Endothelial cell of hepatic sinusoid (primary cell): ENCODE data around the gene PDXP.

Experiments
- in situ Hi-C: cut with HindIII; loops from 2 replicates; pipeline ENCODE4 v1.10.0; 2017; ENCODE audit warnings: low sequenced_read_pairs

PDXP gene

DNA sequence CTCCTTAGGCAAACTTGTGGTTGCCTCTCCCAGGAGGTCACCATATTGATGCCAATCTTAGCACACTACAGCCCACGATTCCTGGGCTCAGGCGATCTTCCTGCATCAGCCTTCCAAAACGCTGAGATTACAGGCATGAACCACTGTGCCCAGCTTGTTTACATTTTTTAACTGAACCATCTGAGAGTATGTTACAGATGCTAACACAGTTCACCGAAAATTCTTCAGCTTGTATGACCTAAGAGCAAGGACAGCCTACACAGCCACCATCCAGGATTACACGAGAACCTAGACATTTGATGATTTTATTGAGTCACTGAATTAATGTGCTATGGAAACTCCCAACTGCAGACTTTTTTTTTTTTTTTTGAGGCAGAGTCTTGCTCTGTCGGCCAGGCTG is 11.1 kb downstream of the PDXP start:
- in situ Hi-C loops: no loop called here

DNA sequence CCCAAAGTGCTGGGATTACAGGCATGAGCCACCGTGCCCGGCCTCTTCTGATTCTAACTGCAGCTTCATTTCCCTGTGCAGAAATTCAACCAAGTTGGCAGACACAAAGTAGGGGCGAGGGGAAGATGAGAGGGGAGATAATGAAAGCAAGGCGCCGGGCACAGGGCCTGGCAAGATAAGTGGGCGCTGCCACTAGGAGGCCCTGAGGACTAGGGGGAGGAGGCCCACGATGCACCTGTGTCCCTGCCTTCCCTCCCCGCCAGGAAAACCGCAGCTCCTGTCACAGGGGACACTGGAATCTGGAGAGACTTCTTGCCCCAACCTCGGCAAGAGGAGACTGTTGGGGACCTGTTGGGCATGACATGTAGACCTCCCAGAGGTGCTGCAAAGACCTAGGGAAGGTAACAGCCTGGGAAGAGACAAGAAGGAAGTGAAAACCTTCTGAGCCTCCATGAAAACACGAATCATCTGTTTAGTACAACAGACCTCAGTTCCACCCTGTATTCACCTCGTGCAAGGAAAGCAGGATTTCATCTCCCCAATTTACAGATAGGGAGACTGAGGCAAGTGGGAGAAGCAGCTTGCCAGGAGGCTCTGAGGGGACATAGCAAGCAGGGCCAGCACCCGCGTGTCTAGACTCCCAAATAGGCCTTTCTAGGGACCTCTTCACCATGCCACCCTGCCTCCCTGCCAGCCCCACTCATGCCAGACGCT is 13.8 kb downstream of the PDXP start:
- in situ Hi-C loops: no loop called here

DNA sequence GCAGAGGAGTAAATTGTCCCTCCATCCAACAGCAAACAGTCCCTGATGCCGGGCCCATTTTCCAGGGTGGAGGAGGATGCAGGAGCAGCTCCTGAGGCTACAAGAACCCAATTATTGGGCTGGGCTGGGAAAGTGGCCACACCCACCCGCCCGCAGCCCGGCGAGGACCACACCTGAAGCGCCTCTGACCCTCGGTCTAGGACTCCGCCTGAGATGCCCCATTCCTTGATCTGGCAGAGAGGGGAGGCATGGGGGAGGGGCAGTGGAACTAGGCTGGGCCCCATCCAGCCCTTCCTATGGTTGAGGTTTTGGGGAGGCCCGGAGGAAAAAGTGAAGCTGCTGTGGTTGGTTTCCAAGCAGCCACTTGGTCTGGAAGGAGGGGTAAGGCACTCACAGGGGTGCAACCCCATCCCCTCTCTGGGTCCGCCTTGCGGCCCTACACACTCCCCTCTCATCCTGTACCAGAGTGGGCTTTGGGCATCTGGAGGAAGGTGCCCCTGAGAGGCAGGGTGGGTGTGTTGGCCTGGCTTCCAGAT is 14.5 kb downstream of the PDXP start:
- in situ Hi-C loops: no loop called here

DNA sequence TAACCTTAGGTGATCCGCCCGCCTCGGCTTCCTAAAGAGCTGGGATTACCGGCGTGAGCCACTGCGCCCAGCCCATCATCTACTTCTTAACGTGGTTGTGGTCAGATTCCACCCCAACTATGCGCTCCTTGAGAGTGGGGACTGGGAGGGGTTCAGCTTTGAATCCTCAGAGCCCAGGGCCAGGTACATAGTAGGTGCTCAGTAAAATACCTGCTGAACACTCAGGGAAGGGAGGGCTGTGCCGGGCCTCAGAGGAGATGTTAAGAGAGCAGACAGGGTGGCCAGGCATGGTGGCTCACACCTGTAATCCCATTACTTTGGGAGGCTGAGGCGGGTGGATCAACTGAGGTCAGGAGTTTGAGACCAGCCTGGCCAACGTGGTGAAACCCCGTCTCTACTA is 15.7 kb downstream of the PDXP start:
- in situ Hi-C loops: no loop called here

DNA sequence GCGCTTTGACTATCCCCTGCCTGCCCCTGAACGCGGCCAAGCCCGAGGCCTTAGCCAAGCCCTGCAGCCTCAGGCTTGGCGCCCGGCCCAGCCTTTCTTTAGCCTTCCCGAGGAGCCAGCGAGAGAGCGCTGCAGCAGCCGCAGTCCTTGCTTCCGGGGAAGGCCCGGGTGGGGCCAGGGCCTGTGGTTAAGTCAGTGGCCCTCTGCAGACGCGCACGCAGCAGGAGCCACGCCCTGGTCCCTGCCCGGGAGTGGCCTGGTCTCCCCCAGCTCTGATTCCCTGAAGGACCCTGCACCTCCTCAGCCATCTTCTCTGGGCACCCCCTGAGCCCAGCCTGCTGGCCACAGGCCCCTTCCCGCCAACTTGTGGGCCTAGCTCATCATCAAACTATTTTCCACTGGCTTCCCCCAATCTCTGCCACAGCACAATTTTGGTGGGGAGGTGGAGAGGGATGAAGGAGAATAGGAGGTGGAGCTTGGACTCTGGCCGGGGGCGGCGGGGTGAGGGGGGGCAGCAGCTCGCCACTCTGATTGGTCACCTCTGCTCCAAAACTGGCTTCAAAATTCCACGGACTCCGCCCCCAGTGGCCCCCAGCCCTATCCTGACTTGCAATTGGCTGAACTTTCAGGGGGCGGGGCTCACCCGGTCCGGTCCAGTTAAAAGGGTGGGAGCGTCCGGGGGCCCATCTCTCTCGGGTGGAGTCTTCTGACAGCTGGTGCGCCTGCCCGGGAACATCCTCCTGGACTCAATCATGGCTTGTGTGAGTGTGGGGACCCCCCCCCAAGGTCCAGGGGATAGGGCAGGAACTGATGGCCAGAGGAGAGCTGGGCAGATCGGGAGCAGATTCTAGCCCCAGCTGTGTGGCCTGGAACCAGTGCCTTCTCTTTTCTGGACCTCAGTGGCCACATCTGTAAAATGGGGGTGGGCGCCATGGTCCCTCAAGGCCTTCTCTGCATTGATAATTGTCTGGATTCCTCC is 16.7 kb downstream of the PDXP start, which contains the start of gene LGALS1:
LGALS1 (plus strand) TSS at position 686 of the 979 bp plus-strand sequence; CDS start at position 753, 67 bp downstream.
- in situ Hi-C loops: no loop called here

DNA sequence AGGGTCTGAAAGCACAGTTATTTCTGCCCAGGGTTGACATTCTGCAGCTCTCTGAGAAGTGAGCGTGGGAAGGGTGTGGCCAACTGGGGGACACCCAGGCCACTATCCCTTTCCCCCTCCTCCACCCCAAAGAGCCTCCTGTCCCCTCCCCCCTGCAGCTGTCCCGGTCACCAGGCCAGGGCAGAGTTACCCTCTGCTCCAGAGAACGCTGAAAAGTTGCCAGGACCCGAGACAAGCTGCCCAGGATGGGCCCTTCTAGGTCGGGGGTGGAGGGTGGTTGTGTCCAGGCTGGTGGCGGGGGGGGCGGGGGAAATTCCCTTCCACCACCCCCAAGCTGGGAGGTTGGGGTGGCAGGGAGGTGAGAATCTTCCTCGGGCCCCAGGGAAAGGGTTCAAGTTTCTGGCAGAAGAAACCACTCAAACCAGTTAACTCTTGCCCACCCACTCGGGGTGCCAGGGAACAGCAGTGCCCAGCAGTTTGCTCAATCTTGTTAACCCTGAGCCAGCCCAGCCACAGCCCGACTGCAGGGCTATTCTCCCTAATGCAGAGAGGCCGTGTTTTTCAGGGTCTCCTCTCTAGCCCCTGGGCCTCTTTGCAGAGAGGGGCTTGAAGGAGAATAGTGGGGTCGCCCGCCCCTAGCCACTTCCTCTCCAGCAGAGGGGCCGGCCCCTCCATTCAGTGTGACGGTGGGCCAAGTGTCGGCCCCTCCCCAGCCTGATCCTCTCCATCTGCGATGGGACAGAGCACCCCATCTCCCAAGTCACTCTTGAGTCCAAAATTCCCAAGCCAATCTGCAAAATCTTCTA is 17.6 kb downstream of the PDXP start:
- in situ Hi-C loops: no loop called here

DNA sequence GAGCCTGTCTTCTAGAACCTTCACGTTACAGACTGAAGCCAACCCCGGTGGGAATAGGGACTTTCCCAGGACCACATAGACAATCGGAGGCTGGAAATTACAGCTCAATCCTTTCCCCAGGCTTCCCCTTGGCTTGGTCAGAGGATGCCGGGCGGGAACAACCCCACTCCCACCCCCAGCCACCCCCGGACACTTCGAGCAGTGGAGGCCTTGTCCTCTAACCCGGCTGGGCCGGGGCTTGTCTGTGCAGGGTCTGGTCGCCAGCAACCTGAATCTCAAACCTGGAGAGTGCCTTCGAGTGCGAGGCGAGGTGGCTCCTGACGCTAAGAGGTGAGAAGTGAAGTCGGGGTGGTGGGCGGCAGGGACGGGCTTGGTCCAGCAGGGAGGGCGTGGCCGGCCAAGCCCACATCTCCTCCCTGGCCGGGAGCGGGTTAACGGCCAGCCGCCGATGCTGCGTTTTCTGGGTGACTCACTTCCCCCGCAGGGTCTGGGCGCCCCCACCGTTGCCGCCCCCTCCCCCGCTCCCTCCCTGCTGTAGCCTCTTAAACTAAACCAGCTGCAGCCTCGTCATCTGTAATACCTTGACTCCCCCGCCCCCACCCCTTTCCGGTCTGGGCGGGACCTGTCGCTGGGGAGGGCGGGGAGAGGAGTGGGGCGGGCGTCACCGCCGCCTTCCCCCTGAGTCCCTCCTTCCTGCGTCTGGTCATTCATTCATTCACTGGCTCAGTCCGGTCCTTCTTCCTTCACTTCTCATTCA is 18.4 kb downstream of the PDXP start:
- in situ Hi-C loops: no loop called here

DNA sequence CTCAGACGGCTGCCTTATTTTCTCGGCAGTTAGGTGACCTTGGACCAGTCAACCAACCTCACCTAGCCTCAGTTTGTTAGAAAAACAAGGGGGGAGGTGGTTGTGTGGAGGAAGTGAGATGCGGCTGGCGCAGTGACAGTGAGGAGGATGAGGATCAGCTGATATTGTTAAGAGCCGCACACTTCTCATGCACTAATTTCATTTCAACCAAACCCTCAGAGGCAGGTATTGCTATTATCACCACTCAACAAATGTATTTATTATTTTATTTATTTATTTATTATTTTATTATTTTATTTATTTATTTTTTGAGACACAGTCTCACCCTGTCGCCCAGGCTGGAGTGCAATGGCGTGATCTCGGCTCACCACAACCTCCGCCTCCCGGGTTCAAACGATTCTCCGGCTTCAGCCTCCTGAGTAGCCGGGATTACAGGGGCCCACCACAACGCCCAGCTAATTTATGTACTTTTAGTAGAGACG is 19.0 kb downstream of the PDXP start:
- in situ Hi-C loops: no loop called here

DNA sequence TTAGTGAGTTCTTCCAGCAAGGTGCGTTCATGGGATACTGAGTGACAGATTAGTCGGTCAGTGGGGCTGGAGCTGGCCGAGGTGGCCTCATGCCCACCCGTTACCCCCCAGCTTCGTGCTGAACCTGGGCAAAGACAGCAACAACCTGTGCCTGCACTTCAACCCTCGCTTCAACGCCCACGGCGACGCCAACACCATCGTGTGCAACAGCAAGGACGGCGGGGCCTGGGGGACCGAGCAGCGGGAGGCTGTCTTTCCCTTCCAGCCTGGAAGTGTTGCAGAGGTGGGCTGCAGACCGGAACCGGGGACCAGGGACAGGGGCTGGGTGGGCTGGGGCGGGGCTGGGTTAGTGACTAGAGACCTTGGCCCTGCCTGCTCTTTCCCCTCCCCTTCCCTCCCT is 19.8 kb downstream of the PDXP start:
- in situ Hi-C loops: no loop called here

DNA sequence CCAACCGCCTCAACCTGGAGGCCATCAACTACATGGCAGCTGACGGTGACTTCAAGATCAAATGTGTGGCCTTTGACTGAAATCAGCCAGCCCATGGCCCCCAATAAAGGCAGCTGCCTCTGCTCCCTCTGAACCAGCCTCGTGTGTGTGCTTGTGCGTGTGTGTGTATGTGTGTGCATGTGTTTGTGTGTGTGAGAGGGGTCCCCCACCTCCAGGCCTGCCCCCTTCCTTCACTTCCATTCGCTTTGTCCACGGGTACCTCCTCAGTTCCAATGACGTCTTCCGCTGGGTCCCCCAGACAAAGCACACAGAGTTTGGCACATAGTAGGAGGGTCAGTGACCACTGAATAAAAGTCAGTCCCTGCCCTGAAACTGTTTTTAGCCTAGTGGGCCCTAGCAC is 21.1 kb downstream of the PDXP start:
- in situ Hi-C loops: no loop called here

DNA sequence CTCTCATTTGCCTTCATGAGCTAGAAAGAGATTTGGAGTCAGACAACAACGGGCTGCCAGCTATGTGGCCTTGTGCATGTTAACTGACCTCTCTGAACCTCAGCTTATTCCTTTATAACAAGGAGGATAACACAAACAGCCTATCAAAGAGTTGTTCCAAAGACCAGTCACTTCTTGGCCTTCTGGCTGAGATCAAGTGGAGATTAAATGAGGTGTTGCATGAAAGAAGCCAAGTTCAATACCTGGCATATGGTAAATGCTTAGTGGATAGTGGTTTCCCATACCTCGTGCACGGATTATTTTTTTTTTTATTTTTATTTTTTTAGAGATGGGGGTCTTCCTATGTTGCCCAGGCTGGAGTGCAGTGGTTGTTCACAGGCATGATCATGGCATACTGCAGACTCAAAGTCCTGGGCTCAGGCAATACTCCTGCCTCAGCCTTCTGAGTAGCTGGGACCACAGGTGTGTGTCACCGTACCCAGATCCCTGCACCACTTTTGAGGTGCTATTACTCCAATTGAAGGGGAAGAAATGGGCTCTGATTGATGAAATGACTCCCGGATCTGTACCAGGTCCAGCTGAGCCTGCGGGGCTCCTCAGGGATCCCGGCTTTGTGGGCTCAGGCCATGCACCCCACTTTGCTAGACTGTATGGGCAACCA is 21.8 kb downstream of the PDXP start:
- in situ Hi-C loops: no loop called here

DNA sequence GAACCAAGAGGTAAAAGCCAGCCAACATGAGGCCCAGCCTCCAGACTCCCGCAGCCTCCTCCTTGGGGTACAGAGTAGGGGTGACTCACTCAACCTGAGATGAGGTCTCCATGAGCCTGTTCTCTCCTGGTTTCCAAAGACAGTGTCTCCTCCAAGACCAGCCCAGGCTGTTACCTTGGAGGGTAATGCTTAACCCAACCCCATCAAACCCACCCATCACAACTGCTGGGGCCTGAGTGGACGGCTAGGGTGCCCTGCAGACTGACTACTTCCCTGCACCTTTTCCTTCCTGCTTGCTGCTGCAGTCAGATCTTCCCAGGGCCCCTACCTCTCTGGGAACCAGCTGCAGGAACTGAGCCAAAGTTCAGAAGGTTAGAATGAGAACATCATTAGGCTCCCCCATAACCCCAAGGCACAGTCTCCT is 22.5 kb downstream of the PDXP start:
- in situ Hi-C loops: no loop called here

DNA sequence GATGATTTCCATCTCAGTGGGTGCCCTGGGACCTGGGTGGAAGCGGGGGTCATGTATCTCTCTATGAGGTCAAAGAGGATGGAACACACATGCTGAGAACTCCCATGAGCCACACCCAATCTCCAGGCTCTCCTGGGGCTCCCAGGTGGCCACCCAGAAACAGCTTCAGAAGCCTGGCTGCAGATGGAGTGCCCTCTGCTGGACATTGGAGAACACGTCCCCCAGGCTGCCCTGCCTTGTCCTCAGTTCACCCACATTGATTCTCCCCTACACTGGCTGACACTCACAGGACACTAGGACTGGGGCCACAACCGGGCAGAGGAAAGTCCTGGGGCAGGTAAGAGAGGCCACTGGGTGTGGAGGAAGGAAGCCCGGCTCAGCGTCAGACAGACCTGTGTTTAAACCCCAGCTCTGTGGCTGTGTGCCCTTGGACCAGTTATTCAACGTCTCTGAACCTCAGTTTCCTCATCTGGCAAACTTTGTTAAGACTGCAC is 23.1 kb downstream of the PDXP start:
- in situ Hi-C loops: no loop called here

DNA sequence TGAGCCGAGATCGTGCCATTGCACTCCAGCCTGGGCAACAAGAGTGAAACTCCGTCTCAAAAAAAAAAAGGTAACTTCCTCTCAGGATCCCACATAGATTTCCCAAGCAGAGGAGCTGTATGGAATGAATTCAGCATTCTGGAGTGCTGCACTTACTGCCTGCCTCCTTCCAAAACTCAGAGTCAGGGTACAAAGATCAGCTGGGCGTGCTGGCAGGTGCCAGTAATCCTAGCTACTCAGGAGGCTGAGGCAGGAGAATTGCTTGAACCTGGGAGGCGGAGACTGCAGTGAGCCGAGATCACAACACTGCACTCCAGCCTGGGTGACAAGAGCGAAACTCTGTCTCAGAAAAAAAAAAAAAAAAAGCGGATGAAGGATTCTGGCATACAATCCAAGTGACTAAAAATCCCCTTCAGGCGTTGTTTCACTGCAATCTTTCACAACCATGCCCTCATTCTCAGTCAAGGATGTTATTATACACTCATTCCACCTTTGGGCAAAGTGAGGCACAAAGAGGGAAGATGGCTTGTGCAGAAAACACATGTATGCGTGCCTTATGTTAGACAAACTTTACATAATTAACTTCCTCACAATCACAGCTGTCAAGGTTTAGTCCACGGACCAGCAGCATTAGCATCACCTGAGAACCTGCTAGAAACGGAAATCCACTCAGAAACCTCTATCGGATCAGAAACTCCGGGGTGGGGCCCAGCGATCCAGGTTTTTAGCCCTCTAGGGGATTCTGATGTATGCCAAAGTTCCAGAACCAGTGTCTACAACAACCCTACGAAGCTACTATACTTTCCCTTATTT is 26.5 kb downstream of the PDXP start:
- in situ Hi-C loops: no loop called here

DNA sequence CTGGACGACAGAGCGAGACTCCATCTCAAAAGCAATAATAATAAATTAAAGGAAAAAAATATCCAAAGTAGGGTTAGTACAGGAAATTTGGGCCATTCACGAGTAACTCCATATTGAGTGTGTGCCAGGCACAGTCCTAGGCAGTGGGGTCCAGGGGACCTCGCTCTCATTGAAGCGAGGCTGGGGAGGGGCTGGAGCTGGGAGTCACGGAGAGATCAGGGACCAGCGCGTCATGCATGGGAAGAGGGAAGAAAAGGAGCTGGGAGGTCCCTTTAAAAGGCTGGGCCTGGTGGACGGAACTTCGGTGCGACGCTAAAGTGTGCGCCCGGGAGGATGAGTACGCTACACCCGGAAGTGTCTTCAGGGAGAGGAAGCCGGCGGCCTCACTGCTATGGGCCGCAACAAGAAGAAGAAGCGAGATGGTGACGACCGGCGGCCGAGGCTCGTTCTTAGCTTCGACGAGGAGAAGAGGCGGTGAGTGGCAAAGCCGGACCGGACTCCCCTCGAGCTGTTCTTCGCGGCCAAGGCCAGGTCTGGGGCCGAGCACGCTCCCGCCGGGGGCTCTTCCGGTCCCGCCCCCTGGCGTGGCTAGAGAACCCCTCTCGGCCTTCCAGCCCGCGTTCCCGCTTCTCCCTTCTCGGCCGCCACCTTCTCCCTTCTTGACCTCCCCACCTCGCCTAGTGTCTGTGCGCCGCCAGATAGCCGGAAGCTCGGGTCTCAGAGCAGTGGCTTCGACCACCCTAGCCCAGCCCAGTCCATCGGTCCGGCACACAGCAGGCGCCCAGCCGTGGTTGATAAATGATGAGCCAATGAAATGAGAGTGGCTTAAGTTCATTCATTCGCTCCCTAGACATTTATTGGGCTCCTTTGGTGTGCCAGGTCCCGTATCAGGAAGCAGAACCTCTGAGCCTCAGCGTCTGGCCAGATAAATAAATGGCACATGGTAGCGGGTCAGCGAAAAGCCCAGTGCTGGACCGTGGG is 27.8 kb downstream of the PDXP start, which contains the start of gene NOL12:
NOL12 (plus strand) TSS at position 342 of the 981 bp plus-strand sequence; CDS start at position 392, 50 bp downstream.
- in situ Hi-C loops: no loop called here

DNA sequence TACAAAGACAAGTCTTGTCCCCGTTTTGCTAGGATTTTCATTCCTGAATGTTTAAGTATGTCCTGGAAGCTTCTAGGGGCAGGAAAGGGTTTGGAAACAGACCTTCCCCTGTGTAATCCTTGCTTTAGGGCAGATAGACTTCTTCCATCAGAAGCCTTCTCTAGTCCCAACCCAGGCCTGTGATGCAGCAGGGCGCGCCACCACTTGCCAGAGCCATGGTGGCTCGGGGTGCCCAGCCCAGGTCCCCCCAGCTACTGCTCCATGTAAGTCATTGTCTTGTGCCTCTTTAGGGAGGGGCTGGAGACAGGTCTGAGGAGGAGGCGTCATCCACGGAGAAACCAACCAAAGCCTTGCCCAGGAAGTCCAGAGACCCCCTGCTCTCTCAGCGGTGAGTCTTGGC is 31.9 kb downstream of the PDXP start:
- in situ Hi-C loops: no loop called here

DNA sequence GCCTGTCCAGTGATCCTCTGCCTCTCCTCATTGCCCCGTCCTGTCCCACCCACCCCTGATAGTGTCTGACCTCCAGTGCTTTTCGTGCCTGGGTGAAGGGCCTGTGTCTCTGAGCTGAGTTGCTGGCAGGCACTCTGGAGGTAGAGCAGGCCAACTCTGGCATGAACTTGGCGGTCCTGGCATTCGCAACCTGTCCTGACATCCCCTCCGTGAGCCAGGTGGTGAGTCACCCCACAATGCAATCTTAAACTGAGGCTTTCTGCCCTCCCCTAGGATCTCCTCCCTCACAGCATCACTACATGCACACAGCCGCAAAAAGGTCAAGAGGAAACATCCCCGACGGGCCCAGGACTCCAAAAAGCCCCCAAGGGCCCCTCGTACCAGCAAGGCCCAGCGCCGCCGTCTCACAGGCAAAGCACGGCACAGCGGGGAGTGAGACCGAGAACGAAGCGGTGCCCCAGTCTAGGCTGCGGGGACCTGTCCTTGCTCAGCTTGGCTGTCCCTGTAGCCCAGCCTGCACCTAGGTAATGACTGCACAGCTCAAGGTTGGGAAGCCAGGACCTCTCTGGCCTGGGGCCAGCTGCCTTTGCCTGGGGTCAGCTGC is 32.5 kb downstream of the PDXP start:
- in situ Hi-C loops: no loop called here
